ENCODE results near the gene TMEM87A.

DNA sequence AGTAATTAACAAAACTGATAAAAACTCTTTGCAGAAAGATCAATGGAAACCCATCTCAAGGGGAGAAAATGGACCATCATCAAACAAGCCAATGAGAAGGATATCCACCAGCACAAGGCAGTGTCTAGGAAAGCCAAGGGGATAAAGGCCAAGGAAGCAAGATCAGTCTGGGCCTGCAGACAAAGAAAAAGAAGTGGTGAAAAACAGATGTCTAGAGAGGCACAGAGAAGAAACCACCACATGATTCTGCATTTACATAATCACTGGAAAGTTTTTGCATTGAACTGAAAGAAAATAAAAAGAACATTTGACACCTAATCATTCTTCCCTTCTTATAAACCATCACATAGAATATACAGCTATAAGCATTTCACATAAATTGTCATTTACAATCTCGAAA is 42.1 kb downstream of the TMEM87A start:
- TF ChIP-seq POLR2AphosphoS5 (IDR thresholded peaks at IDR 0.05; ENCODE audit: insufficient read depth in 1 of 2, low read depth in 1 of 2) = no peak
- TF ChIP-seq, protein P1, sequence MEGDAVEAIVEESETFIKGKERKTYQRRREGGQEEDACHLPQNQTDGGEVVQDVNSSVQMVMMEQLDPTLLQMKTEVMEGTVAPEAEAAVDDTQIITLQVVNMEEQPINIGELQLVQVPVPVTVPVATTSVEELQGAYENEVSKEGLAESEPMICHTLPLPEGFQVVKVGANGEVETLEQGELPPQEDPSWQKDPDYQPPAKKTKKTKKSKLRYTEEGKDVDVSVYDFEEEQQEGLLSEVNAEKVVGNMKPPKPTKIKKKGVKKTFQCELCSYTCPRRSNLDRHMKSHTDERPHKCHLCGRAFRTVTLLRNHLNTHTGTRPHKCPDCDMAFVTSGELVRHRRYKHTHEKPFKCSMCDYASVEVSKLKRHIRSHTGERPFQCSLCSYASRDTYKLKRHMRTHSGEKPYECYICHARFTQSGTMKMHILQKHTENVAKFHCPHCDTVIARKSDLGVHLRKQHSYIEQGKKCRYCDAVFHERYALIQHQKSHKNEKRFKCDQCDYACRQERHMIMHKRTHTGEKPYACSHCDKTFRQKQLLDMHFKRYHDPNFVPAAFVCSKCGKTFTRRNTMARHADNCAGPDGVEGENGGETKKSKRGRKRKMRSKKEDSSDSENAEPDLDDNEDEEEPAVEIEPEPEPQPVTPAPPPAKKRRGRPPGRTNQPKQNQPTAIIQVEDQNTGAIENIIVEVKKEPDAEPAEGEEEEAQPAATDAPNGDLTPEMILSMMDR (IDR thresholded peaks at IDR 0.05) = no peak
- no peak for TF ChIP-seq POLR2A (IDR thresholded peaks at IDR 0.05)

Data from vagina (tissue), 2 donors.